GM12878 (cell line): ENCODE data around the gene TARBP1. TPM values are rescaled to one million over a fixed set of nuclear protein-coding genes. Genes with fewer than 3 reads are reported as not detected.

Source experiments
- ATAC-seq: fragments of 200-7000 bp; cut with Tn5 transposase; 3 replicates; pipeline ENCODE4 v1.9.1; 2020; ENCODE audit warnings: mild to moderate bottlenecking, moderate library complexity
- BruUV-seq: library from RNA; stranded (reverse); fragments of 400-500 nt; replicated peaks from 2 replicates; lab custom pipeline; 2021; lab: Mats Ljungman, UMichigan
- CTCF ChIA-PET: fragments of 300-600 bp; sonication (Branson Sonifier 250); formaldehyde crosslinking; extraction: SDS; loops from one replicate; lab custom pipeline; 2021; ENCODE audit warnings: inconsistent platforms; lab: Yijun Ruan, JAX
- POLR2A ChIA-PET: fragments of 350-600 bp; formaldehyde crosslinking; extraction: SDS; loops from one replicate; lab custom pipeline; 2021; ENCODE audit warnings: inconsistent platforms; lab: Charles Lee
- RAD21 ChIA-PET: fragments of 300-600 bp; sonication (Branson Sonifier 250); formaldehyde crosslinking; loops from one replicate; lab custom pipeline; 2023; ENCODE audit warnings: antibody characterized with exemption; ENCODE audit not compliant: unreplicated experiment; lab: Charles Lee
- SMC1A ChIA-PET: fragments of 300-600 bp; sonication (Branson Sonifier 250); formaldehyde crosslinking; loops from one replicate; lab custom pipeline; 2023; ENCODE audit not compliant: unreplicated experiment, uncharacterized antibody; lab: Charles Lee
- DNase-seq: peaks from one replicate; pipeline ENCODE4 v3.0.0-alpha.2; 2011; ENCODE audit warnings: low read depth, low spot score
- FAIRE-seq: peaks from 3 replicates; lab custom pipeline; 2011; peaks lifted over from hg19 to GRCh38; lab: Jason Lieb, UNC
- H2AFZ ChIP-seq: 2 replicates; pipeline ENCODE4 v1.6.0; 2011; ENCODE audit warnings: low read depth, low read length, control low read depth; ENCODE audit not compliant: control insufficient read depth
- H3K27ac ChIP-seq: 2 replicates; pipeline ENCODE4 v1.5.1; 2011; ENCODE audit warnings: control low read depth; ENCODE audit not compliant: control insufficient read depth, insufficient read depth
- H3K27me3 ChIP-seq, 2 experiments: replicated peaks in 1 of 2; 2 replicates each; pipeline versions ENCODE4 v1.6.0 to v1.6.1; 2011; ENCODE audit warnings: low read length in 1 of 2; ENCODE audit not compliant: control insufficient read depth in 2 of 2, insufficient read depth in 2 of 2
- H3K36me3 ChIP-seq, 2 experiments: 2 replicates each; pipeline ENCODE4 v1.5.1; 2011; ENCODE audit warnings: low read length in 1 of 2; ENCODE audit not compliant: control insufficient read depth in 2 of 2, insufficient read depth in 2 of 2
- H3K4me1 ChIP-seq: 2 replicates; pipeline ENCODE4 v1.6.1; 2011; ENCODE audit warnings: mild to moderate bottlenecking, low read length, moderate library complexity, mixed read lengths; ENCODE audit not compliant: control insufficient read depth, insufficient read depth
- H3K4me2 ChIP-seq: 2 replicates; pipeline ENCODE4 v1.6.0; 2011; ENCODE audit warnings: control low read depth; ENCODE audit not compliant: control insufficient read depth, insufficient read depth
- H3K4me3 ChIP-seq: fragments of 200-600 bp; sonication (generic); 2 replicates; pipeline ENCODE4 v1.5.1; 2016
- H3K79me2 ChIP-seq: 2 replicates; pipeline ENCODE4 v1.6.0; 2011; ENCODE audit warnings: low read length; ENCODE audit not compliant: control insufficient read depth, insufficient read depth
- H3K9ac ChIP-seq: 2 replicates; pipeline ENCODE4 v1.8.0; 2011; ENCODE audit warnings: low read length, control low read depth, mixed read lengths; ENCODE audit not compliant: control insufficient read depth, insufficient read depth
- H3K9me3 ChIP-seq: replicated peaks from 3 replicates; pipeline ENCODE4 v1.5.1; 2011; ENCODE audit warnings: mild to moderate bottlenecking, low read length; ENCODE audit not compliant: control insufficient read depth, insufficient read depth
- H4K20me1 ChIP-seq: 2 replicates; pipeline ENCODE4 v1.6.0; 2011; ENCODE audit not compliant: control insufficient read depth, insufficient read depth
- BRCA1 ChIP-seq: IDR thresholded peaks from 2 replicates; pipeline ENCODE4 v1.6.1; 2011; ENCODE audit warnings: low read depth, low read length, improper control_type of control experiment
- CBFB ChIP-seq: IDR thresholded peaks from 2 replicates; pipeline ENCODE4 v1.6.1; 2016; ENCODE audit warnings: antibody characterized with exemption, low read depth
- EED ChIP-seq: sonication (generic); IDR thresholded peaks from 2 replicates; pipeline ENCODE4 v1.6.1; 2016; ENCODE audit warnings: antibody characterized with exemption, low read depth
- IRF4 ChIP-seq: IDR thresholded peaks from 2 replicates; pipeline ENCODE4 v1.6.1; 2011; ENCODE audit warnings: low read depth, low read length
- JUNB ChIP-seq: IDR thresholded peaks from 2 replicates; pipeline ENCODE4 v1.6.1; 2016; ENCODE audit warnings: antibody characterized with exemption, mild to moderate bottlenecking
- MEF2B ChIP-seq: fragments of 450-650 bp; IDR thresholded peaks from 2 replicates; pipeline ENCODE4 v1.6.1; 2018; ENCODE audit warnings: mild to moderate bottlenecking, moderate library complexity; ENCODE audit not compliant: partially characterized antibody, poor library complexity, severe bottlenecking
- MYB ChIP-seq: fragments of 150-350 bp; IDR thresholded peaks from 2 replicates; pipeline ENCODE4 v1.6.1; 2014; ENCODE audit warnings: mild to moderate bottlenecking, low read depth, low read length, borderline replicate concordance
- NR2C2 ChIP-seq: IDR thresholded peaks from 2 replicates; pipeline ENCODE4 v1.6.1; 2011; ENCODE audit warnings: borderline replicate concordance, low read depth; ENCODE audit not compliant: control insufficient read depth, insufficient read length
- PML ChIP-seq: IDR thresholded peaks from 2 replicates; pipeline ENCODE4 v1.6.1; 2012; ENCODE audit warnings: low read length, inconsistent platforms
- SREBF1 ChIP-seq: IDR thresholded peaks from 2 replicates; pipeline ENCODE4 v1.6.1; 2012; ENCODE audit warnings: mild to moderate bottlenecking, low read length
- SREBF2 ChIP-seq: IDR thresholded peaks from 2 replicates; pipeline ENCODE4 v1.6.1; 2012; ENCODE audit warnings: mild to moderate bottlenecking, low read length
- ZBED1 ChIP-seq: IDR thresholded peaks from 2 replicates; pipeline ENCODE4 v1.6.1; 2016; ENCODE audit warnings: borderline replicate concordance
- ZNF384 ChIP-seq: IDR thresholded peaks from 2 replicates; pipeline ENCODE4 v1.6.1; 2012; ENCODE audit warnings: low read depth, mild to moderate bottlenecking, low read length, improper control_type of control experiment, borderline replicate concordance
- ZNF622 ChIP-seq: fragments of 450-650 bp; IDR thresholded peaks from 2 replicates; pipeline ENCODE4 v1.6.1; 2017; ENCODE audit warnings: mild to moderate bottlenecking, inconsistent platforms
- ZSCAN29 ChIP-seq: fragments of 450-650 bp; IDR thresholded peaks from 2 replicates; pipeline ENCODE4 v1.6.1; 2017; ENCODE audit warnings: mild to moderate bottlenecking, moderate library complexity
- WGBS: methylation state at CpG from one replicate; pipeline ENCODE4 v1.1.6; 2016; ENCODE audit warnings: low lambda C conversion rate; ENCODE audit not compliant: insufficient replicate concordance, insufficient coverage; ENCODE audit errors: missing lambda C conversion rate; 5-methylcytosine and 5-hydroxymethylcytosine counted together
- in situ Hi-C: fragments of 300-500 bp; cut with MboI; formaldehyde crosslinking; loops from 9 replicates; pipeline ENCODE4 v1.14.3; 2018; ENCODE audit warnings: mixed read lengths
- intact Hi-C: fragments of 100-400 bp; cut with micrococcal nuclease; formaldehyde crosslinking; loops from one replicate; pipeline ENCODE4 v1.14.2; 2022; ENCODE audit not compliant: unreplicated experiment
- polyA plus RNA-seq, 11 experiments: library from polyadenylated mRNA; depleted of rRNA in 4 of 11; unstranded in 6 of 11; stranded (reverse) in 5 of 11; fragments of >200 nt; fragmentation: Nextera tagmentation in 4 of 11; fragmentation: Illumina TruSeq in 1 of 11; extraction: Ambion mirVana in 4 of 11; extraction: Trizol in 1 of 11; gene quantifications; 1 replicate in 1 of 11; 2 replicates in 10 of 11; pipeline versions ENCODE4 v1.2.1 to v1.2.3, GENCODE V29; 2011 to 2016; ENCODE audit warnings: inconsistent platforms in 2 of 11, missing spikeins in 2 of 11, low read depth in 1 of 11
- total RNA-seq, 4 experiments: library from RNA; depleted of rRNA in 3 of 4; stranded (reverse); fragments of >200 nt in 3 of 4; fragmentation: Illumina TruSeq in 1 of 4; extraction: Trizol in 1 of 4; gene quantifications; 2 replicates each; pipeline versions ENCODE4 v1.2.1 to v1.2.3, GENCODE V29; 2013 to 2021
- TF ChIP-seq, protein P1 (sequence below): fragments of 450-650 bp; IDR thresholded peaks from 2 replicates; pipeline ENCODE4 v1.6.1; 2017; ENCODE audit warnings: mild to moderate bottlenecking, moderate library complexity
- TF ChIP-seq, protein P2 (sequence below): fragments of 450-650 bp; IDR thresholded peaks from 2 replicates; pipeline ENCODE4 v1.6.1; 2016; ENCODE audit warnings: mild to moderate bottlenecking, moderate library complexity, borderline replicate concordance

The TARBP1 gene
- total and polyA plus RNA-seq, 10 of the 15 experiments (the other 5 are each of a cell fraction or from before 2014, with no cell fraction given): 10.8 to 94.4 (median 35.3) TPM

DNA sequence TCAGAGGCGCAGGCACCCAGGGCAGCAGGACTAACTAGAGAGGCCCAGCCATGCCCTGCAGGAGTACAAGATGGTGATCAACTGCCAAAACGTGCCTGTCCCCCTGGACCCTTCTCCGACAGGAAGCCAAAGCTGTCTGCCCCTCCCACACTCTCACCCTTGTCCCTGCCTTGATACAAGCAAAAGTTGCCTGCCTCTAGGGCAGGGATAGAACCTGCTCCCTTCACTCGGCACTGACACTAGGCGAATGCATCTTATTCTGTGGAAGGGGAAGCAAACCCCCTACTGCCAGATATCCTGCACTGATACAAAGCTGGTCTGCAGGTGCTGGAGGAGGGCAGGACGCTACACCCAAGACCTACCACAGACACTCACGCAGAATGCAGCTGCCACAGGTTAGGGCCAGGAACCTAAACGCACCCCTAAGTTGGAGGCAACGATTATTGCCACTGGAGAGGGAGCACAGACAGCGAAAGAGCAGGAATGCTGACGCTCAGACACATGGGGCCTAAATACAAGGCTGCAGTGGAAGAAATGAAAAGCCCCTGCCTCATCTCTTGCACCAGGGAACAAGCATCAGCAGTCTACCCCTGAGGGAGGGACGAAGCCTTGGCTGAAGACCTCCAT, 3.7 kb downstream of the TARBP1 start:
- peaks cover 54% of the 10 kb centered on the region for H3K79me2 ChIP-seq
- SMC1A ChIA-PET: interaction anchor here (0.9 to 1.2 kb wide), 2 partner anchors 70 to 101 kb away, joined by 3 to 5 read pairs; no protein-coding TSS in a partner anchor
- CTCF ChIA-PET: interaction anchor here (0.8 to 1.0 kb wide), 2 partner anchors 12 to 165 kb away, joined by 3 read pairs; no protein-coding TSS in a partner anchor
- DNase-seq (no peak), ATAC-seq (no peak), FAIRE-seq (no peak)
- peak overlapping the region; percentile 91 for H3K4me2 ChIP-seq
- H3K27me3 ChIP-seq: no peaks in the 10 kb centered on the region
- H3K9me3 ChIP-seq: no peaks in the 10 kb centered on the region
- POLR2A ChIA-PET: interaction anchor here (0.6 kb wide), 1 partner anchor 949 kb away, joined by 7 read pairs; no protein-coding TSS in a partner anchor
- peak overlapping the region; percentile 53; the same call in 1 of the 2 replicates for H3K4me3 ChIP-seq
- peak overlapping the region; percentile 20; the same call in 1 of the 2 replicates for H3K9ac ChIP-seq
- in situ Hi-C loops: no loop called here
- H4K20me1 ChIP-seq: no peaks in the 10 kb centered on the region
- WGBS: 66% methylated on average over 12 of the region's 12 CpGs
- peak overlapping the region; percentile 26; the same call in 1 of the 2 replicates for H3K27ac ChIP-seq
- peak overlapping the region; percentile 45; the same call in 1 of the 2 replicates for H2AFZ ChIP-seq
- RAD21 ChIA-PET: interaction anchor here (0.8 to 1.2 kb wide), 4 partner anchors 12 to 485 kb away, joined by 3 to 6 read pairs (median 4); partner anchors contain the start of gene COA6
- H3K36me3 ChIP-seq: no peaks in the 10 kb centered on the region
- intact Hi-C loops: loop anchor here (5.0 to 10.0 kb wide), 2 partner anchors 260 to 363 kb away; no protein-coding TSS in a partner anchor
- BruUV-seq: no TSS peak
- H3K4me1 ChIP-seq: peaks cover 32% of the 10 kb centered on the region
- TF ChIP-seq PML (no peak), IRF4 (no peak), ZNF622 (no peak), MYB (no peak), NR2C2 (no peak), ZNF384 (no peak), JUNB (no peak), SREBF1 (no peak), EED (no peak), BRCA1 (no peak), ZSCAN29 (no peak), MEF2B (no peak), SREBF2 (no peak), CBFB (no peak), ZBED1 (no peak)
- TF ChIP-seq, protein P1, sequence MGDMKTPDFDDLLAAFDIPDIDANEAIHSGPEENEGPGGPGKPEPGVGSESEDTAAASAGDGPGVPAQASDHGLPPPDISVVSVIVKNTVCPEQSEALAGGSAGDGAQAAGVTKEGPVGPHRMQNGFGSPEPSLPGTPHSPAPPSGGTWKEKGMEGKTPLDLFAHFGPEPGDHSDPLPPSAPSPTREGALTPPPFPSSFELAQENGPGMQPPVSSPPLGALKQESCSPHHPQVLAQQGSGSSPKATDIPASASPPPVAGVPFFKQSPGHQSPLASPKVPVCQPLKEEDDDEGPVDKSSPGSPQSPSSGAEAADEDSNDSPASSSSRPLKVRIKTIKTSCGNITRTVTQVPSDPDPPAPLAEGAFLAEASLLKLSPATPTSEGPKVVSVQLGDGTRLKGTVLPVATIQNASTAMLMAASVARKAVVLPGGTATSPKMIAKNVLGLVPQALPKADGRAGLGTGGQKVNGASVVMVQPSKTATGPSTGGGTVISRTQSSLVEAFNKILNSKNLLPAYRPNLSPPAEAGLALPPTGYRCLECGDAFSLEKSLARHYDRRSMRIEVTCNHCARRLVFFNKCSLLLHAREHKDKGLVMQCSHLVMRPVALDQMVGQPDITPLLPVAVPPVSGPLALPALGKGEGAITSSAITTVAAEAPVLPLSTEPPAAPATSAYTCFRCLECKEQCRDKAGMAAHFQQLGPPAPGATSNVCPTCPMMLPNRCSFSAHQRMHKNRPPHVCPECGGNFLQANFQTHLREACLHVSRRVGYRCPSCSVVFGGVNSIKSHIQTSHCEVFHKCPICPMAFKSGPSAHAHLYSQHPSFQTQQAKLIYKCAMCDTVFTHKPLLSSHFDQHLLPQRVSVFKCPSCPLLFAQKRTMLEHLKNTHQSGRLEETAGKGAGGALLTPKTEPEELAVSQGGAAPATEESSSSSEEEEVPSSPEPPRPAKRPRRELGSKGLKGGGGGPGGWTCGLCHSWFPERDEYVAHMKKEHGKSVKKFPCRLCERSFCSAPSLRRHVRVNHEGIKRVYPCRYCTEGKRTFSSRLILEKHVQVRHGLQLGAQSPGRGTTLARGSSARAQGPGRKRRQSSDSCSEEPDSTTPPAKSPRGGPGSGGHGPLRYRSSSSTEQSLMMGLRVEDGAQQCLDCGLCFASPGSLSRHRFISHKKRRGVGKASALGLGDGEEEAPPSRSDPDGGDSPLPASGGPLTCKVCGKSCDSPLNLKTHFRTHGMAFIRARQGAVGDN: no peak
- TF ChIP-seq, protein P2, sequence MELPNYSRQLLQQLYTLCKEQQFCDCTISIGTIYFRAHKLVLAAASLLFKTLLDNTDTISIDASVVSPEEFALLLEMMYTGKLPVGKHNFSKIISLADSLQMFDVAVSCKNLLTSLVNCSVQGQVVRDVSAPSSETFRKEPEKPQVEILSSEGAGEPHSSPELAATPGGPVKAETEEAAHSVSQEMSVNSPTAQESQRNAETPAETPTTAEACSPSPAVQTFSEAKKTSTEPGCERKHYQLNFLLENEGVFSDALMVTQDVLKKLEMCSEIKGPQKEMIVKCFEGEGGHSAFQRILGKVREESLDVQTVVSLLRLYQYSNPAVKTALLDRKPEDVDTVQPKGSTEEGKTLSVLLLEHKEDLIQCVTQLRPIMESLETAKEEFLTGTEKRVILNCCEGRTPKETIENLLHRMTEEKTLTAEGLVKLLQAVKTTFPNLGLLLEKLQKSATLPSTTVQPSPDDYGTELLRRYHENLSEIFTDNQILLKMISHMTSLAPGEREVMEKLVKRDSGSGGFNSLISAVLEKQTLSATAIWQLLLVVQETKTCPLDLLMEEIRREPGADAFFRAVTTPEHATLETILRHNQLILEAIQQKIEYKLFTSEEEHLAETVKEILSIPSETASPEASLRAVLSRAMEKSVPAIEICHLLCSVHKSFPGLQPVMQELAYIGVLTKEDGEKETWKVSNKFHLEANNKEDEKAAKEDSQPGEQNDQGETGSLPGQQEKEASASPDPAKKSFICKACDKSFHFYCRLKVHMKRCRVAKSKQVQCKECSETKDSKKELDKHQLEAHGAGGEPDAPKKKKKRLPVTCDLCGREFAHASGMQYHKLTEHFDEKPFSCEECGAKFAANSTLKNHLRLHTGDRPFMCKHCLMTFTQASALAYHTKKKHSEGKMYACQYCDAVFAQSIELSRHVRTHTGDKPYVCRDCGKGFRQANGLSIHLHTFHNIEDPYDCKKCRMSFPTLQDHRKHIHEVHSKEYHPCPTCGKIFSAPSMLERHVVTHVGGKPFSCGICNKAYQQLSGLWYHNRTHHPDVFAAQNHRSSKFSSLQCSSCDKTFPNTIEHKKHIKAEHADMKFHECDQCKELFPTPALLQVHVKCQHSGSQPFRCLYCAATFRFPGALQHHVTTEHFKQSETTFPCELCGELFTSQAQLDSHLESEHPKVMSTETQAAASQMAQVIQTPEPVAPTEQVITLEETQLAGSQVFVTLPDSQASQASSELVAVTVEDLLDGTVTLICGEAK: no peak
